Mesendoderm (in vitro differentiated cells): ENCODE measurements around the gene PROC.
"Not testable (repeated sequence)": the region's sequence is repeated elsewhere in the genome, so short reads cannot be mapped to it uniquely, and the experiment has no call there.

Experiments
- DNase-seq: peaks from one replicate; pipeline ENCODE4 v3.0.0; 2013
- H2AK5ac ChIP-seq: 2 replicates; pipeline ENCODE4 v1.6.1; 2013; ENCODE audit warnings: low read length, inconsistent platforms
- H2BK120ac ChIP-seq: 2 replicates; pipeline ENCODE4 v1.6.1; 2013; ENCODE audit warnings: low read depth, mild to moderate bottlenecking, low read length, moderate library complexity, mixed read lengths
- H2BK15ac ChIP-seq: replicated peaks from 2 replicates; pipeline ENCODE4 v1.6.1; 2013; ENCODE audit warnings: low read depth, mild to moderate bottlenecking, moderate library complexity
- H2BK5ac ChIP-seq: 2 replicates; pipeline ENCODE4 v1.6.1; 2013; ENCODE audit warnings: low read length, inconsistent platforms
- H3K18ac ChIP-seq: 2 replicates; pipeline ENCODE4 v1.6.1; 2013; ENCODE audit warnings: mild to moderate bottlenecking, low read length, mixed read lengths
- H3K23ac ChIP-seq: one replicate; pipeline ENCODE4 v1.6.1; 2013; ENCODE audit warnings: low read length
- H3K27ac ChIP-seq: 2 replicates; pipeline ENCODE4 v1.5.1; 2013; ENCODE audit warnings: low read depth, mild to moderate bottlenecking, inconsistent platforms, low read length, moderate library complexity
- H3K27me3 ChIP-seq: 2 replicates; pipeline ENCODE4 v1.6.1; 2013; ENCODE audit warnings: low read length, control low read depth, mild to moderate bottlenecking, inconsistent platforms; ENCODE audit not compliant: insufficient read depth, poor library complexity
- H3K36me3 ChIP-seq: 2 replicates; pipeline ENCODE4 v1.6.1; 2013; ENCODE audit warnings: low read length, inconsistent platforms; ENCODE audit not compliant: control insufficient read depth, insufficient read depth
- H3K4ac ChIP-seq: one replicate; pipeline ENCODE4 v1.6.1; 2013; ENCODE audit warnings: low read depth, mild to moderate bottlenecking, low read length, moderate library complexity
- H3K4me1 ChIP-seq: 2 replicates; pipeline ENCODE4 v1.6.1; 2013; ENCODE audit warnings: low read depth, low read length, inconsistent platforms; ENCODE audit not compliant: control insufficient read depth
- H3K4me2 ChIP-seq: 2 replicates; pipeline ENCODE4 v1.6.1; 2013; ENCODE audit warnings: low read length
- H3K4me3 ChIP-seq: 2 replicates; pipeline ENCODE4 v1.5.1; 2013; ENCODE audit warnings: mild to moderate bottlenecking, low read length
- H3K56ac ChIP-seq: one replicate; pipeline ENCODE4 v1.6.1; 2013; ENCODE audit warnings: low read length
- H3K79me1 ChIP-seq: 2 replicates; pipeline ENCODE4 v1.6.1; 2013; ENCODE audit warnings: low read length, inconsistent platforms
- H3K79me2 ChIP-seq: 2 replicates; pipeline ENCODE4 v1.6.1; 2013; ENCODE audit warnings: mild to moderate bottlenecking, low read length; ENCODE audit not compliant: control insufficient read depth, insufficient read depth
- H3K9ac ChIP-seq: 2 replicates; pipeline ENCODE4 v1.6.1; 2013; ENCODE audit warnings: low read length, inconsistent platforms
- H4K5ac ChIP-seq: one replicate; pipeline ENCODE4 v1.6.1; 2013; ENCODE audit warnings: low read length
- H4K8ac ChIP-seq: one replicate; pipeline ENCODE4 v1.6.1; 2013; ENCODE audit warnings: low read depth, mild to moderate bottlenecking, control low read depth, low read length, moderate library complexity
- WGBS: extraction: QIAGEN DNeasy Blood & Tissue Kit; methylation state at CpG from one replicate; pipeline ENCODE4 v1.1.7; 2013; ENCODE audit warnings: low lambda C conversion rate, missing lambda C conversion rate; ENCODE audit not compliant: insufficient coverage; ENCODE audit errors: extremely low coverage; 5-methylcytosine and 5-hydroxymethylcytosine counted together

PROC gene

GRCh38 chr2:127409716-127410115 is 8.5 kb upstream of the PROC start:
- not testable (repeated sequence) for H3K9ac ChIP-seq, H3K23ac ChIP-seq, DNase-seq, H3K79me2 ChIP-seq, H2BK15ac ChIP-seq, H3K18ac ChIP-seq, H2BK5ac ChIP-seq, H3K4me2 ChIP-seq, H3K79me1 ChIP-seq, H3K56ac ChIP-seq, H3K27me3 ChIP-seq, H4K5ac ChIP-seq, H2AK5ac ChIP-seq, H3K4me3 ChIP-seq, H2BK120ac ChIP-seq, H3K27ac ChIP-seq, H3K36me3 ChIP-seq, H4K8ac ChIP-seq, H3K4ac ChIP-seq, H3K4me1 ChIP-seq
- no CpG with 5 or more reads among the region's 8 CpGs for WGBS

GRCh38 chr2:127410871-127411652 is 7.2 kb upstream of the PROC start:
- DNase-seq = no peak
- no peaks in the 10 kb centered on the region for H3K36me3 ChIP-seq
- H2BK15ac ChIP-seq = no peak overlapping the region
- H3K79me2 ChIP-seq = no peaks in the 10 kb centered on the region
- no peak overlapping the region for H4K5ac ChIP-seq
- no peak overlapping the region for H2AK5ac ChIP-seq
- H3K79me1 ChIP-seq = no peaks in the 10 kb centered on the region
- no peak overlapping the region for H2BK5ac ChIP-seq
- H3K27ac ChIP-seq = no peak overlapping the region
- H3K4ac ChIP-seq = no peak overlapping the region
- H3K9ac ChIP-seq = no peak overlapping the region
- H3K56ac ChIP-seq = no peak overlapping the region
- no peak overlapping the region for H2BK120ac ChIP-seq
- H4K8ac ChIP-seq = no peak overlapping the region
- no CpG with 5 or more reads among the region's 6 CpGs for WGBS
- H3K27me3 ChIP-seq = no peaks in the 10 kb centered on the region
- H3K4me3 ChIP-seq = no peak overlapping the region
- no peak overlapping the region for H3K23ac ChIP-seq
- H3K18ac ChIP-seq = no peak overlapping the region
- H3K4me1 ChIP-seq = peaks cover 2% of the 10 kb centered on the region
- no peak overlapping the region for H3K4me2 ChIP-seq

GRCh38 chr2:127411653-127412369 is 6.4 kb upstream of the PROC start:
- Histone ChIP-seq H4K8ac (no peak overlapping the region), H3K79me2 (no peaks in the 10 kb centered on the region), H3K23ac (no peak overlapping the region), H3K18ac (no peak overlapping the region), H4K5ac (no peak overlapping the region), H3K79me1 (no peaks in the 10 kb centered on the region), H2BK15ac (no peak overlapping the region), H3K4me1 (peaks cover 2% of the 10 kb centered on the region), H3K4me2 (no peak overlapping the region), H3K56ac (no peak overlapping the region), H3K4ac (no peak overlapping the region), H2BK120ac (no peak overlapping the region), H3K36me3 (no peaks in the 10 kb centered on the region), H2AK5ac (no peak overlapping the region), H3K27ac (no peak overlapping the region), H3K9ac (no peak overlapping the region), H3K4me3 (no peak overlapping the region), H2BK5ac (no peak overlapping the region), H3K27me3 (no peaks in the 10 kb centered on the region)
- DNase-seq = no peak
- no CpG with 5 or more reads among the region's 12 CpGs for WGBS

- no peak overlapping the region for H3K9ac ChIP-seq
- no peak overlapping the region for H3K4ac ChIP-seq
- H2BK5ac ChIP-seq = no peak overlapping the region
- no peaks in the 10 kb centered on the region for H3K27me3 ChIP-seq
- no peaks in the 10 kb centered on the region for H3K79me2 ChIP-seq
- WGBS = no CpG with 5 or more reads among the region's 3 CpGs
- H2AK5ac ChIP-seq = no peak overlapping the region
- H3K56ac ChIP-seq = no peak overlapping the region
- H3K36me3 ChIP-seq = no peaks in the 10 kb centered on the region
- no peak overlapping the region for H4K5ac ChIP-seq
- peaks cover 2% of the 10 kb centered on the region for H3K4me1 ChIP-seq
- H2BK120ac ChIP-seq = no peak overlapping the region
- no peak overlapping the region for H3K27ac ChIP-seq
- no peak for DNase-seq
- H2BK15ac ChIP-seq = no peak overlapping the region
- H3K4me3 ChIP-seq = no peak overlapping the region
- no peak overlapping the region for H3K23ac ChIP-seq
- no peak overlapping the region for H4K8ac ChIP-seq
- H3K18ac ChIP-seq = no peak overlapping the region
- H3K4me2 ChIP-seq = no peak overlapping the region
- no peaks in the 10 kb centered on the region for H3K79me1 ChIP-seq
Measured at GRCh38 chr2:127413200-127413599, 5.0 kb upstream of the PROC start.

GRCh38 chr2:127413782-127414637 is 4.2 kb upstream of the PROC start:
- H4K8ac ChIP-seq = no peak overlapping the region
- no peak overlapping the region for H3K18ac ChIP-seq
- no peak overlapping the region for H3K23ac ChIP-seq
- H3K36me3 ChIP-seq = no peaks in the 10 kb centered on the region
- no peak overlapping the region for H2BK15ac ChIP-seq
- H2BK5ac ChIP-seq = no peak overlapping the region
- no CpG with 5 or more reads among the region's 8 CpGs for WGBS
- H3K79me1 ChIP-seq = no peaks in the 10 kb centered on the region
- H3K27ac ChIP-seq = no peak overlapping the region
- no peak overlapping the region for H3K4ac ChIP-seq
- no peak overlapping the region for H2AK5ac ChIP-seq
- H3K79me2 ChIP-seq = no peaks in the 10 kb centered on the region
- DNase-seq = no peak
- no peak overlapping the region for H2BK120ac ChIP-seq
- H4K5ac ChIP-seq = no peak overlapping the region
- H3K4me1 ChIP-seq = no peaks in the 10 kb centered on the region
- no peak overlapping the region for H3K4me2 ChIP-seq
- no peak overlapping the region for H3K4me3 ChIP-seq
- H3K27me3 ChIP-seq = no peaks in the 10 kb centered on the region
- H3K56ac ChIP-seq = no peak overlapping the region
- no peak overlapping the region for H3K9ac ChIP-seq
